GM12878 (cell line): Measurements from ENCODE around the gene SHD. TPM values are rescaled to one million over a fixed set of nuclear protein-coding genes. Genes with fewer than 3 reads are reported as not detected.

Experiments used
- EED ChIP-seq: sonication (generic); IDR thresholded peaks from 2 replicates; pipeline ENCODE4 v1.6.1; 2016; ENCODE audit warnings: antibody characterized with exemption, low read depth
- EZH2 ChIP-seq: IDR thresholded peaks from 2 replicates; pipeline ENCODE4 v1.6.1; 2012; ENCODE audit warnings: low read depth, mild to moderate bottlenecking, control low read depth, inconsistent platforms, low read length, borderline replicate concordance; ENCODE audit not compliant: control insufficient read depth
- SKIL ChIP-seq: fragments of 450-650 bp; IDR thresholded peaks from 2 replicates; pipeline ENCODE4 v1.6.1; 2017; ENCODE audit warnings: mild to moderate bottlenecking, low read depth, inconsistent platforms; ENCODE audit not compliant: poor library complexity, severe bottlenecking
- SUPT20H ChIP-seq: IDR thresholded peaks from 2 replicates; pipeline ENCODE4 v1.6.1; 2011; ENCODE audit warnings: low read depth, mild to moderate bottlenecking, low read length, moderate library complexity, borderline replicate concordance; ENCODE audit not compliant: control insufficient read depth
- ZBTB40 ChIP-seq: fragments of 450-650 bp; IDR thresholded peaks from 2 replicates; pipeline ENCODE4 v1.6.1; 2016; ENCODE audit warnings: mild to moderate bottlenecking, moderate library complexity, borderline replicate concordance
- polyA plus RNA-seq, 11 experiments: library from polyadenylated mRNA; depleted of rRNA in 4 of 11; unstranded in 6 of 11; stranded (reverse) in 5 of 11; fragments of >200 nt; fragmentation: Nextera tagmentation in 4 of 11; fragmentation: Illumina TruSeq in 1 of 11; extraction: Ambion mirVana in 4 of 11; extraction: Trizol in 1 of 11; gene quantifications; 1 replicate in 1 of 11; 2 replicates in 10 of 11; pipeline versions ENCODE4 v1.2.1 to v1.2.3, GENCODE V29; 2011 to 2016; ENCODE audit warnings: inconsistent platforms in 2 of 11, missing spikeins in 2 of 11, low read depth in 1 of 11
- total RNA-seq, 4 experiments: library from RNA; depleted of rRNA in 3 of 4; stranded (reverse); fragments of >200 nt in 3 of 4; fragmentation: Illumina TruSeq in 1 of 4; extraction: Trizol in 1 of 4; gene quantifications; 2 replicates each; pipeline versions ENCODE4 v1.2.1 to v1.2.3, GENCODE V29; 2013 to 2021
- TF ChIP-seq, protein P1 (sequence below): fragments of 150-350 bp; IDR thresholded peaks from 2 replicates; pipeline ENCODE4 v1.6.1; 2014; ENCODE audit warnings: mild to moderate bottlenecking, low read depth, low read length

SHD gene
- total and polyA plus RNA-seq, 10 of the 15 experiments (the other 5 are each of a cell fraction or from before 2014, with no cell fraction given): 0.09 TPM; not detected in 9

DNA sequence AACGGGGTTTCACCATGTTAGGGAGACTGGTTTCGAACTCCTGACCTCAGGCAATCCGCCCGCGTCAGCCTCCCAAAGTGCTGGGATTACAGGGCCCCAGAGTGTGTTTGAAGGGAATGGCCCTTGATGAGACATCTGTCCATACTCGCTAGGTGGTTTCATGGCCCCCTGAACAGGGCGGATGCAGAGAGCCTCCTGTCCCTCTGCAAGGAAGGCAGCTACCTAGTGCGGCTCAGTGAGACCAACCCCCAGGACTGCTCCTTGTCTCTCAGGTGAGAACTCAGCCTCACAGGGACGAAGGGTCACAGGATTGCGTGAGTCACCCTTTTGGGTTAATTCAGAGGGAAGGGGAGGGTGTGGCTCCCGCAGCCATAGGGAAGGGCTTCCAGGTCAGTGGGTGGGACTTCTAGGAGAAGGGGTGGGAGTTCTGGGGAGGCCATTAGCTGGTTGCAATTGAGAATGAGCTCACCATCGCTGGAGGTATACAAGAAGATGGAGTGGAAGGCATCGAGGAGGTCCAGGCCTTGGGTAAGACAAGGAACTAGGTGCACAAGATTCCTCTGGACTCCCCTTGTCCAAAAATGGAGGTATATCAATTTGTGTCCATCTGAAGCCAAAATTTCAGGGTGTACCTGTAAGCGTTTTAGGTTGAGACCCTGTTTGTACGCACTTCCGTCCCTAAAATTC is 9.2 kb downstream of the SHD start (continued):
- TF ChIP-seq ZBTB40: no peak
- no peak for TF ChIP-seq SUPT20H
- TF ChIP-seq, protein P1, sequence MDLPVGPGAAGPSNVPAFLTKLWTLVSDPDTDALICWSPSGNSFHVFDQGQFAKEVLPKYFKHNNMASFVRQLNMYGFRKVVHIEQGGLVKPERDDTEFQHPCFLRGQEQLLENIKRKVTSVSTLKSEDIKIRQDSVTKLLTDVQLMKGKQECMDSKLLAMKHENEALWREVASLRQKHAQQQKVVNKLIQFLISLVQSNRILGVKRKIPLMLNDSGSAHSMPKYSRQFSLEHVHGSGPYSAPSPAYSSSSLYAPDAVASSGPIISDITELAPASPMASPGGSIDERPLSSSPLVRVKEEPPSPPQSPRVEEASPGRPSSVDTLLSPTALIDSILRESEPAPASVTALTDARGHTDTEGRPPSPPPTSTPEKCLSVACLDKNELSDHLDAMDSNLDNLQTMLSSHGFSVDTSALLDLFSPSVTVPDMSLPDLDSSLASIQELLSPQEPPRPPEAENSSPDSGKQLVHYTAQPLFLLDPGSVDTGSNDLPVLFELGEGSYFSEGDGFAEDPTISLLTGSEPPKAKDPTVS: no peak
- no peak for TF ChIP-seq EED
- TF ChIP-seq EZH2: no peak
- no peak for TF ChIP-seq SKIL
